Measurements from ENCODE around the gene SCN1B. TPM values are rescaled to one million over a fixed set of nuclear protein-coding genes. Genes with fewer than 3 reads are reported as not detected.

SCN1B gene
- total and polyA plus RNA-seq, 2 of the 13 experiments (the other 11 are each of a cell fraction or from before 2014, with no cell fraction given): 2.7 to 20.1 TPM

DNA sequence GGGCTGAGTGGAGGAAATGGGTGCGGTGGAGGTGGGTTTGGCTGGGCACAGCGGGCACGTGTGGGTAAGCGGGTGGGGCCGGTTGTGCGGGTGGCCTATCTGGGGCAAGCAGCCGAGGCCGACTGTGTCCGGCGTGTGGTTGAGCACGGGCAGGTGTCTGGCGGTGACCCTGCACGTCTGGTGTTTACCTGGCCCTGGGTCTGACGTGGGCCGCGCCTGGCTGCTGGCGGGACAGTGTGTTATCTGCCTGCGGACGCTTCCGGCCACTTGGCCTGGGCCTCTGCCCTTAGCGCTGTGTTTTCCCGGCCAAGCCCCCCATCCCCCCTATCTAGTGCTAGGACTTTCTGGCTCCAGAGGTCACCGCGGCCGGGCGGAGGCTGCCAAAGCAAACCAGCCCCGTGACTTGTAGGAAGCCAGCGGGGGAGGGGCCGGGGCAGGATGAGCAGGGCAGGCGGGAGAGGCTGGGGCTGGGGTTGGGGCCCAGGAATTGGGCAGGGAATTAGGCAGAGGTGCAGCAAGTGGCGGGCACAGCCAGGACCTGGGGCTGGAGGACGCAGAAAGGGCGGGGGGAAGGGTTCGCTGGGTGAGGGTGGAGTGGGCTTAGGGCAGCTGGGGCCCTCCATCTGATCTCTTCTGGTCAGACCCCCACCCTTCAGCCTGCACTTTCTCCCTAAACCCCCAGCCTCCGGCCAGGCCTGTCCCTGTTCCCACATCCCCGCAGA is 10.7 kb downstream of the SCN1B start (continued):
- TF ChIP-seq NCOA1 (CRISPR knock-in tag; IDR thresholded peaks at IDR 0.05) (no peak), ZBTB38 (CRISPR knock-in tag; IDR thresholded peaks at IDR 0.05) (peak; percentile 97), HNRNPK (IDR thresholded peaks at IDR 0.05; ENCODE audit: low read depth, low read length, poor library complexity, severe bottlenecking) (peak; percentile 85), HNRNPUL1 (IDR thresholded peaks at IDR 0.05; ENCODE audit: low read depth, low read length) (0 out of 2 replicates have a peak, but pooled peaks have one; percentile 38), XBP1 (CRISPR knock-in tag; IDR thresholded peaks at IDR 0.05) (0 out of 2 replicates have a peak, but pooled peaks have one; percentile 72), KLF16 (CRISPR knock-in tag; IDR thresholded peaks at IDR 0.05) (no peak; a peak in 1 of 4 replicates), ZNF781 (CRISPR knock-in tag; IDR thresholded peaks at IDR 0.05; ENCODE audit: borderline replicate concordance, not compliant biosample characterization) (no peak), SMARCE1 (IDR thresholded peaks at IDR 0.05; ENCODE audit: borderline replicate concordance) (no peak), ZNF207 (IDR thresholded peaks at IDR 0.05; ENCODE audit: borderline replicate concordance) (no peak), ZNF337 (CRISPR knock-in tag; IDR thresholded peaks at IDR 0.05; ENCODE audit: borderline replicate concordance, low read depth) (peak; percentile 82; the same call in 1 of the 2 replicates), MLX (CRISPR knock-in tag; IDR thresholded peaks at IDR 0.05) (peak; percentile 86), NFRKB (IDR thresholded peaks at IDR 0.05) (no peak), TBX3 (IDR thresholded peaks at IDR 0.05; ENCODE audit: borderline replicate concordance) (no peak; the same call in 1 of the 2 replicates), ZNF232 (CRISPR knock-in tag; IDR thresholded peaks at IDR 0.05; ENCODE audit: borderline replicate concordance) (no peak), ZSCAN25 (CRISPR knock-in tag; IDR thresholded peaks at IDR 0.05) (peak; percentile 93; the same call in 1 of the 2 replicates), KDM4B (CRISPR knock-in tag; IDR thresholded peaks at IDR 0.05) (no peak), NCOA5 (CRISPR knock-in tag; IDR thresholded peaks at IDR 0.05) (no peak), ZNF101 (CRISPR knock-in tag; IDR thresholded peaks at IDR 0.05; ENCODE audit: borderline replicate concordance, low read depth) (no peak), RXRB (CRISPR knock-in tag; IDR thresholded peaks at IDR 0.05; ENCODE audit: borderline replicate concordance) (peak; percentile 97)
- TF ChIP-seq, protein P1, sequence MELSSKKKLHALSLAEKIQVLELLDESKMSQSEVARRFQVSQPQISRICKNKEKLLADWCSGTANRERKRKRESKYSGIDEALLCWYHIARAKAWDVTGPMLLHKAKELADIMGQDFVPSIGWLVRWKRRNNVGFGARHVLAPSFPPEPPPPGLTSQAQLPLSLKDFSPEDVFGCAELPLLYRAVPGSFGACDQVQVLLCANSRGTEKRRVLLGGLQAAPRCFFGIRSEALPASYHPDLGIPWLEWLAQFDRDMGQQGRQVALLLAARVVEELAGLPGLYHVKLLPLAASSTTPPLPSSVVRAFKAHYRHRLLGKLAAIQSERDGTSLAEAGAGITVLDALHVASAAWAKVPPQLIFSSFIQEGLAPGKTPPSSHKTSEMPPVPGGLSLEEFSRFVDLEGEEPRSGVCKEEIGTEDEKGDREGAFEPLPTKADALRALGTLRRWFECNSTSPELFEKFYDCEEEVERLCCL (CRISPR knock-in tag; IDR thresholded peaks at IDR 0.05; ENCODE audit: borderline replicate concordance): no peak
- TF ChIP-seq, protein P2, sequence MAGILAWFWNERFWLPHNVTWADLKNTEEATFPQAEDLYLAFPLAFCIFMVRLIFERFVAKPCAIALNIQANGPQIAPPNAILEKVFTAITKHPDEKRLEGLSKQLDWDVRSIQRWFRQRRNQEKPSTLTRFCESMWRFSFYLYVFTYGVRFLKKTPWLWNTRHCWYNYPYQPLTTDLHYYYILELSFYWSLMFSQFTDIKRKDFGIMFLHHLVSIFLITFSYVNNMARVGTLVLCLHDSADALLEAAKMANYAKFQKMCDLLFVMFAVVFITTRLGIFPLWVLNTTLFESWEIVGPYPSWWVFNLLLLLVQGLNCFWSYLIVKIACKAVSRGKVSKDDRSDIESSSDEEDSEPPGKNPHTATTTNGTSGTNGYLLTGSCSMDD (CRISPR knock-in tag; IDR thresholded peaks at IDR 0.05): no peak
- TF ChIP-seq, protein P3, sequence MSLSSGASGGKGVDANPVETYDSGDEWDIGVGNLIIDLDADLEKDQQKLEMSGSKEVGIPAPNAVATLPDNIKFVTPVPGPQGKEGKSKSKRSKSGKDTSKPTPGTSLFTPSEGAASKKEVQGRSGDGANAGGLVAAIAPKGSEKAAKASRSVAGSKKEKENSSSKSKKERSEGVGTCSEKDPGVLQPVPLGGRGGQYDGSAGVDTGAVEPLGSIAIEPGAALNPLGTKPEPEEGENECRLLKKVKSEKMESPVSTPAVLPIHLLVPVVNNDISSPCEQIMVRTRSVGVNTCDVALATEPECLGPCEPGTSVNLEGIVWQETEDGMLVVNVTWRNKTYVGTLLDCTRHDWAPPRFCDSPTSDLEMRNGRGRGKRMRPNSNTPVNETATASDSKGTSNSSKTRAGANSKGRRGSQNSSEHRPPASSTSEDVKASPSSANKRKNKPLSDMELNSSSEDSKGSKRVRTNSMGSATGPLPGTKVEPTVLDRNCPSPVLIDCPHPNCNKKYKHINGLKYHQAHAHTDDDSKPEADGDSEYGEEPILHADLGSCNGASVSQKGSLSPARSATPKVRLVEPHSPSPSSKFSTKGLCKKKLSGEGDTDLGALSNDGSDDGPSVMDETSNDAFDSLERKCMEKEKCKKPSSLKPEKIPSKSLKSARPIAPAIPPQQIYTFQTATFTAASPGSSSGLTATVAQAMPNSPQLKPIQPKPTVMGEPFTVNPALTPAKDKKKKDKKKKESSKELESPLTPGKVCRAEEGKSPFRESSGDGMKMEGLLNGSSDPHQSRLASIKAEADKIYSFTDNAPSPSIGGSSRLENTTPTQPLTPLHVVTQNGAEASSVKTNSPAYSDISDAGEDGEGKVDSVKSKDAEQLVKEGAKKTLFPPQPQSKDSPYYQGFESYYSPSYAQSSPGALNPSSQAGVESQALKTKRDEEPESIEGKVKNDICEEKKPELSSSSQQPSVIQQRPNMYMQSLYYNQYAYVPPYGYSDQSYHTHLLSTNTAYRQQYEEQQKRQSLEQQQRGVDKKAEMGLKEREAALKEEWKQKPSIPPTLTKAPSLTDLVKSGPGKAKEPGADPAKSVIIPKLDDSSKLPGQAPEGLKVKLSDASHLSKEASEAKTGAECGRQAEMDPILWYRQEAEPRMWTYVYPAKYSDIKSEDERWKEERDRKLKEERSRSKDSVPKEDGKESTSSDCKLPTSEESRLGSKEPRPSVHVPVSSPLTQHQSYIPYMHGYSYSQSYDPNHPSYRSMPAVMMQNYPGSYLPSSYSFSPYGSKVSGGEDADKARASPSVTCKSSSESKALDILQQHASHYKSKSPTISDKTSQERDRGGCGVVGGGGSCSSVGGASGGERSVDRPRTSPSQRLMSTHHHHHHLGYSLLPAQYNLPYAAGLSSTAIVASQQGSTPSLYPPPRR (CRISPR knock-in tag; IDR thresholded peaks at IDR 0.05; ENCODE audit: borderline replicate concordance): peak; percentile 95
